ENCODE measurements around the gene ANKRD50. TPM values are rescaled to one million over a fixed set of nuclear protein-coding genes. Genes with fewer than 3 reads are reported as not detected.

The ANKRD50 gene
- polyA plus RNA-seq, 1 donor from 2014 or later: 17.0 TPM

- TF ChIP-seq CTCF (IDR thresholded peaks at IDR 0.05; ENCODE audit: poor library complexity, severe bottlenecking) (no peak), POLR2AphosphoS5 (IDR thresholded peaks at IDR 0.05) (no peak), MXI1 (conservative IDR thresholded peaks at IDR 0.05; ENCODE audit: poor library complexity, severe bottlenecking) (no peak), EZH2 (IDR thresholded peaks at IDR 0.05; ENCODE audit: borderline replicate concordance, insufficient read depth, low read length, poor library complexity, severe bottlenecking) (no peak), EP300 (conservative IDR thresholded peaks at IDR 0.05; ENCODE audit: poor library complexity, severe bottlenecking) (no peak), SMC3 (conservative IDR thresholded peaks at IDR 0.05; ENCODE audit: poor library complexity) (no peak), TAF1 (IDR thresholded peaks at IDR 0.05; ENCODE audit: low read depth) (no peak), RAD21 (conservative IDR thresholded peaks at IDR 0.05) (no peak), REST (IDR thresholded peaks at IDR 0.05; ENCODE audit: borderline replicate concordance) (no peak)
- H3K79me2 ChIP-seq (replicated peaks; ENCODE audit: insufficient read depth, low read length): no peaks in the 10 kb centered on the region
- H3K9ac ChIP-seq (ENCODE audit: low read length): no peak overlapping the region
- H3K27me3 ChIP-seq (ENCODE audit: insufficient read depth, low read depth, low read length): no peaks in the 10 kb centered on the region
- no peak overlapping the region for H3K4me3 ChIP-seq (ENCODE audit: low read length)
- H4K20me1 ChIP-seq (ENCODE audit: insufficient read depth): no peaks in the 10 kb centered on the region
- no peaks in the 10 kb centered on the region for H3K9me2 ChIP-seq (ENCODE audit: insufficient read depth, low read length)
- no peak overlapping the region for H3K4me2 ChIP-seq (ENCODE audit: low read length)
- no peaks in the 10 kb centered on the region for H3K9me3 ChIP-seq (ENCODE audit: low read length)
- no peak overlapping the region for H3K27ac ChIP-seq (ENCODE audit: low read length)
- H2AFZ ChIP-seq (ENCODE audit: low read depth, low read length): no peak overlapping the region
- no peaks in the 10 kb centered on the region for H3K36me3 ChIP-seq (ENCODE audit: insufficient read depth, low read length)
- H3F3A ChIP-seq (ENCODE audit: insufficient read depth, low read length, poor library complexity, severe bottlenecking): no peaks in the 10 kb centered on the region
Measured at GRCh38 chr4:124740501-124740900, 28.0 kb upstream of the ANKRD50 start.

GRCh38 chr4:124738994-124739393 lies 26.5 kb upstream of the ANKRD50 start:
- Histone ChIP-seq H3K4me2 (ENCODE audit: low read length) (no peak overlapping the region), H3K9ac (ENCODE audit: low read length) (no peak overlapping the region), H3K79me2 (replicated peaks; ENCODE audit: insufficient read depth, low read length) (no peaks in the 10 kb centered on the region), H4K20me1 (ENCODE audit: insufficient read depth) (no peaks in the 10 kb centered on the region), H3F3A (ENCODE audit: insufficient read depth, low read length, poor library complexity, severe bottlenecking) (no peaks in the 10 kb centered on the region), H3K9me3 (ENCODE audit: low read length) (no peaks in the 10 kb centered on the region), H3K27me3 (ENCODE audit: insufficient read depth, low read depth, low read length) (no peaks in the 10 kb centered on the region), H3K36me3 (ENCODE audit: insufficient read depth, low read length) (no peaks in the 10 kb centered on the region), H3K4me3 (ENCODE audit: low read length) (no peak overlapping the region), H2AFZ (ENCODE audit: low read depth, low read length) (no peak overlapping the region), H3K27ac (ENCODE audit: low read length) (no peak overlapping the region), H3K9me2 (ENCODE audit: insufficient read depth, low read length) (no peaks in the 10 kb centered on the region)
- TF ChIP-seq RAD21 (conservative IDR thresholded peaks at IDR 0.05) (no peak), TAF1 (IDR thresholded peaks at IDR 0.05; ENCODE audit: low read depth) (no peak), MXI1 (conservative IDR thresholded peaks at IDR 0.05; ENCODE audit: poor library complexity, severe bottlenecking) (no peak), POLR2AphosphoS5 (IDR thresholded peaks at IDR 0.05) (no peak), SMC3 (conservative IDR thresholded peaks at IDR 0.05; ENCODE audit: poor library complexity) (no peak)
